Measurements from ENCODE around the gene HNRNPA2B1.

GRCh38 chr7:26149391-26149977 lies 51.1 kb downstream of the HNRNPA2B1 start:
- TF ChIP-seq CTBP1 (IDR thresholded peaks at IDR 0.05; ENCODE audit: borderline replicate concordance): no peak
- TF ChIP-seq NFRKB (IDR thresholded peaks at IDR 0.05): no peak
- no peak for TF ChIP-seq FOXM1 (IDR thresholded peaks at IDR 0.05; ENCODE audit: borderline replicate concordance)
- TF ChIP-seq TARDBP (IDR thresholded peaks at IDR 0.05): no peak
- no peak for TF ChIP-seq BHLHE40 (IDR thresholded peaks at IDR 0.05; ENCODE audit: borderline replicate concordance)
- TF ChIP-seq SP1 (IDR thresholded peaks at IDR 0.05): no peak
- TF ChIP-seq FOXK2 (IDR thresholded peaks at IDR 0.05): no peak
- TF ChIP-seq ELF4 (IDR thresholded peaks at IDR 0.05): no peak
- no peak for TF ChIP-seq PKNOX1 (IDR thresholded peaks at IDR 0.05)
- no peak for TF ChIP-seq ARNT (IDR thresholded peaks at IDR 0.05)

Measured in HEK293T (cell line).